HG03066 (cell line): ENCODE results near the gene APOBEC3F.

Experiments
- ATAC-seq: cut with Tn5 transposase; IDR thresholded peaks from one replicate; pipeline ENCODE4 v1.9.1; 2021; ENCODE audit warnings: low read depth; ENCODE audit not compliant: unreplicated experiment

APOBEC3F gene

DNA sequence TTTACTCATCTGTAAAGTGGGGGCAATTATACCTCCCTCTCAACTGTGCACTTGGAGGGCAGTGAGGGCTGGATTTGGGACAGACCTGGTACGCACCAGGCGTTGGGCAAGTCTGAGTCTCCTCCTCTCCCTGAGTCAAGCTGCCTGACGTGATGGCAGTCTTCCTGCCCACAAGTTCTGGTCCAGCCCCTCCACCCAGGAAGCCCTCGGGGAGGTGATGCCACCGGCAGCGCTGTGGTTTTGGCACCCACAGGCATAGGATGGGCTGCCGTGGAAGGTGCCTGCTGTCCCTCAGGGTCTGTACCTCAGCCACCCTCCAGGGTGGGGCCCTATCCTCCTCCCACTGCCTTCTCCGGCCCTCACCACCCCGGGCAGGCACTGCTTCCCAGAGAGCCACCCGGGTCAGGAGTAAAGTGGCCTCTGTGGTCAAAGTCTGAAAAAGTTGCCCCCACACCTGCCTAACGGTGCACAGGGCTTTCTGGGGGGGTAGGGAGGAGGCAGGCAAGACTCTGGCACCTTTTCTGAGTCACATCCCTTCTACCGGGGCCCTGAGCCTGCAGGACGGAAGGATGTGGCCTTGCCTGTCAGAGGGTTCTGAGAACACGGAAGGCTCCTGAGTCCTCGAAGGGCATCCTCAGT, 49.9 kb downstream of the APOBEC3F start:
- ATAC-seq: no peak

DNA sequence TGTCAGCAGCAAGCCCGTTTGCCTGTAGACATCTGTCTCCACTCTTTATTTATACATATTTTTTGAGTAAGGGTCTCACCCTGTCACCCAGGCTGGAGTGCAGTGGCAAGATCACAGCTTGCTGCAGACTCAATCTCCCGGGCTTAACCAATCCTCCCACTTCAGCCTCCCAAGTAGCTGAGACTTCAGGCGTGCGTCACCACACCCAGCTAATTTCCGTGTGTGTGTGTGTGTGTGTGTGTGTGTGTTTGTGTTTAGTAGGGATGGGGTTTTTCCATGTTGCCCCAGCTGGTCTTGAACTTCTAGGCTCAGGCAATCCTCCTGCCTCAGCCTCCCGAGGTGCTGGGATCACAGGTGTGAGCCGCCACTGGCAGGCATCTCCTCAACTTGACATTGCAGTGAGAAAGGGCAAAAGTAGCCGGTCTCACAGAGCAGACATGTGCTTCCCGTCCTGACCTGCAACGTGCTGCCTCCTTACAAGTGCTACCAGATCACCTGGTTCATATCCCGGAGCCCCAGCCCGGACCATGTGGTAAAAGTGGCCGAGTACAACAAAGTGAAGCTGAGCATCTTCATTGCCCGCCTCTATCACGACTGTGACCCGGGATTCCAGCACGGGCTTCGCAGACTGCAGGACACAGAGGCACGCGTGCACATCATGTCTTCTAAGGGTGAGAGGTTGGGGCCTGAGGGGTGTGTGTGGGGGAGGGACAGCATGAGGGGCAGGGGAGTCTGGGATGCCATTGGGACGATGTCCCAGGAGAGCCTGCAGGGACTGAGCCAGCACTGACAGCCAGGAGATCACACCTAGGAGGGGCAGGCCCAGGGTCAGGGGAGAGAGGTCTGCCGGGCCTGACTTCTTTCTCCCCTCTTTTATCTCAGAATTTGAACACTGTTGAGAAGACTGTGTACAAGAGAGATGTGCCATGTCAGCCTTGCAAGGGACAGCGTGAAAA, 50.7 kb downstream of the APOBEC3F start:
- no peak for ATAC-seq

- ATAC-seq: no peak
These were observed 51.6 kb downstream of the APOBEC3F start for GRCh38 chr22:39092111-39092862.

DNA sequence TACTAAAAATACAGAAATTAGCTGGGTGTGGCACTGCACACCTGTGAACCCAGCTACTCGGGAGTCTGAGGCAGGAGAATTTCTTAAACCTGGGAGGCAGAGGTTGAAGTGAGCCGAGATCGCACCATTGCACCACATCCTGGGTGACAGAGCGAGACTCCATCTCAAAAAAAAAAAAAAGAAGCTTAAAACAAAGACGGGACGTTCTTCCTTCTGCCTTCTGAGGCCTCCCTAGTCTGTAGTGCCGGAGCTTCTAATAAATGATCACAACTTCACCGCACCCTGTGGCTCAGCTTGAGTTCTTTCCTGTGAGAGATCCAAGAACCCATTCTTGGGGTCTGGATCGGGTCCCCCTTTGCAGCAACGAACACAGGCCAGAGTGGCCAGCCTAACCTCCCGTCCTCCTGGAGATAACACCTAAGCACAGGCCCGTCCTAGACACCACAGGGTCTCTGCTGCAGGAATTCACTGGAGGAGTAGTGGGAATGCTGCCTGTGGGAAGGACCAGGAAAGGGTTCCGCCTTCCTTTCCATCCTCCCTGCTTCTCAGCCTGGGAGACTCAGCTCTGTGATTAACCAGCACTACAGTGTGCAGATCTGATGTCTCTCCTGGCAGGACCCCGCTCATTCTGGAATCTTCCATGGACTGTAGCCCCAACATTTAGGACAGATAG, 54.2 kb downstream of the APOBEC3F start:
- ATAC-seq: no peak

- no peak for ATAC-seq
These were observed 55.3 kb downstream of the APOBEC3F start for GRCh38 chr22:39095971-39096370.

DNA sequence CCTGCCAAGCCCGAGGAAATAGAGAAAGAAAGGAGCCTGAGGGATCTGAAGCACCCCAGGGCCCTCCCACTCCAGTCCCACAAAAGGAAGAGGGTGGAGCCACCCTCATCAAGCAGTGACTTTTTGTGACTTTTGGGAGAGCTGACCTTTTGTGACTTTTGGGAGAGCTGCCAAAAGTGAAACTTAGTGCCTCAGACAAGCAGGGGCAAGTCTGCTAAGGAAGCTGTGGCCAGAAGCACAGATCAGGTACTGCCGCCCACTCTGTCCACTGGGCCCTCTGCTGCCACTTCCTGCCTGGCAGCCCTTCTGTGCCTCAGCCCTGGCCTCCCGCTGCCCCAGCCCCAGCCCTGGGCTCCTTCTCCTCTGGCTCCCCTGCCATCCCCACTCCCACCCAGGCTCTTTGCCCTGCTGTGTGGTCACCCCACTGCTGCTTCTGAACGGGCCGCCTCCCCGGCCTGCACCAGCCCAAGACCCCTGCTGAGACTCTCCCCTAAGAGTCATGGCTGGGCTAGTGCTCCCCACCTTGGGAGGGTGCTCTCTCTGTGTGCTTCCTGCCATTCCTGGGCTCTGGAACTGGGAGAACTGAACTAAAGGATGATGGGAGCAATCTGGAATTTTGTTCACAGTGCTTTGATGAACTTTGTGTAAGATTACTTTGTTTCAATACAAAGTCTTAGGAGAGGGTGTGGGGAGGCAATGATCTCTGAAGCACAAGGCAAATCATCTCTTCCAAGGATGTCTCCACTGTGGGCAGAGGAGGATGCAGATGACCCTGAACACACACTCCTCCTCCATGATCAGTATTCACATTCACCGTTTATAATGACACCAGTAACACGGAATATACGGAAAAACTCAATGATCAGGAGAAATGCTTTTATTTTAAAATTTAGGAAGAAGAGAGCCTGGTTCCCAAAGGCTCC, 56.7 kb downstream of the APOBEC3F start, which contains the start of gene APOBEC3H:
APOBEC3H (plus strand) TSS at position 147 of the 923 bp plus-strand sequence. CDS start 3,035 bp downstream, outside the sequence.
- ATAC-seq: no peak

DNA sequence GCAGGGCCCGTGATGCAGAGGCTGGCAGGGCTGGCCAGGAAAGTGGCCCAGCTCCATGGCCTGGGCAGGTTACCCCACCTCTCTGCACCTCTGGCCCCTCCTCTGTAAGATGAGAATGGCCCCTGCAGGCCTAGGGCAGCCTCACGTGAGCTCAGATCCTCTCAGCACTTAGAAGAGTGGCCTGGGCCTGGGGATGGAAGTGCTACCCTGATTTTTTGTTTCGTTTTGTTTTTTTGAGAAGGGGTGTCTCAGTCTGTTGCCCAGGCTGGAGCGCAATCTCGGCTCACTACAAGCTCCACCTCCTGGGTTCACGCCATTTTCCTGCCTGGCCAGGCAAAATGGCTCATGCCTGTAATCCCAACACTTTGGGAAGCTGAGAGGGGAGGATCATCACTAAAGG, 57.4 kb downstream of the APOBEC3F start:
- ATAC-seq: no peak

DNA sequence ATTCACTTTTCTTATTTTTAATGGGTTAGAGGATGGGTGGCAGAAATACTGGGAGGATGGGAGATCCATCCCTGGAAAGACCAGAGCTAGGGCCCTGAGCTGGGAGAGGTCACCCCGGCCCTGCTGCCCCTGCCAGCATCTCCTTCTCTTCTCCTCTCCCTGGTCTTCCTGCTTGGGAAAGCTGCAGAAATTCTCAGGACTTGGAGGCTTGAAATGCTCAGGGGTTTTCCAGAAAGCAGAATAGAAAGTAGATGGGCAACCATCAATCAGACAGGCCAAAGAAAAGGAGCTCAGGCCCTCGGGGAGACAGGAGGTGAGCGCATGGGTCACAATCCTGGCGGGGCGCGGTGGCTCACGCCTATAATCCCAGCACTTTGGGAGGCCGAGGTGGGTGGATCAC, 57.9 kb downstream of the APOBEC3F start:
- no peak for ATAC-seq

- ATAC-seq: no peak
These were observed 60.6 kb downstream of the APOBEC3F start for GRCh38 chr22:39101226-39101625.

DNA sequence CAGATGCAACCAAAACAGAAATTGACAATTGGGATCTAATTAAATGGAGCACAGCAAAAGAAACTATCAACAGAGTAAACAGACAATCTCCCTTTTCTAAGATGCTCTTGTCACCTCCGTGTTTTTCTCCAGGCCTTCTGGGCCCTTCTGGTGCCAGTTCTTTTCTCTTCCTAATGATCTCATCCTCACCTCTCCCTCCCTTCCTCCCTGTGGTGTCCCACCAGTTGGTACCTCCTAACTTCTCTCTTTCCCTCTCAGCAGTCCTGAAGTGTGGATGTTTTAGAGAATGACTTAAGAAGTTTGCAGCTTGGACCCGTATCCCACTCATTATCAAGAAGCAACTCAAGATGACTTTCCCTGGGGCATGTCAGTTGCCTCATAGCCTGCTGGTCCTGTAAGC, 62.8 kb downstream of the APOBEC3F start:
- ATAC-seq: no peak
